ENCODE data around the gene FEN1.

The FEN1 gene, protein sequence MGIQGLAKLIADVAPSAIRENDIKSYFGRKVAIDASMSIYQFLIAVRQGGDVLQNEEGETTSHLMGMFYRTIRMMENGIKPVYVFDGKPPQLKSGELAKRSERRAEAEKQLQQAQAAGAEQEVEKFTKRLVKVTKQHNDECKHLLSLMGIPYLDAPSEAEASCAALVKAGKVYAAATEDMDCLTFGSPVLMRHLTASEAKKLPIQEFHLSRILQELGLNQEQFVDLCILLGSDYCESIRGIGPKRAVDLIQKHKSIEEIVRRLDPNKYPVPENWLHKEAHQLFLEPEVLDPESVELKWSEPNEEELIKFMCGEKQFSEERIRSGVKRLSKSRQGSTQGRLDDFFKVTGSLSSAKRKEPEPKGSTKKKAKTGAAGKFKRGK

DNA sequence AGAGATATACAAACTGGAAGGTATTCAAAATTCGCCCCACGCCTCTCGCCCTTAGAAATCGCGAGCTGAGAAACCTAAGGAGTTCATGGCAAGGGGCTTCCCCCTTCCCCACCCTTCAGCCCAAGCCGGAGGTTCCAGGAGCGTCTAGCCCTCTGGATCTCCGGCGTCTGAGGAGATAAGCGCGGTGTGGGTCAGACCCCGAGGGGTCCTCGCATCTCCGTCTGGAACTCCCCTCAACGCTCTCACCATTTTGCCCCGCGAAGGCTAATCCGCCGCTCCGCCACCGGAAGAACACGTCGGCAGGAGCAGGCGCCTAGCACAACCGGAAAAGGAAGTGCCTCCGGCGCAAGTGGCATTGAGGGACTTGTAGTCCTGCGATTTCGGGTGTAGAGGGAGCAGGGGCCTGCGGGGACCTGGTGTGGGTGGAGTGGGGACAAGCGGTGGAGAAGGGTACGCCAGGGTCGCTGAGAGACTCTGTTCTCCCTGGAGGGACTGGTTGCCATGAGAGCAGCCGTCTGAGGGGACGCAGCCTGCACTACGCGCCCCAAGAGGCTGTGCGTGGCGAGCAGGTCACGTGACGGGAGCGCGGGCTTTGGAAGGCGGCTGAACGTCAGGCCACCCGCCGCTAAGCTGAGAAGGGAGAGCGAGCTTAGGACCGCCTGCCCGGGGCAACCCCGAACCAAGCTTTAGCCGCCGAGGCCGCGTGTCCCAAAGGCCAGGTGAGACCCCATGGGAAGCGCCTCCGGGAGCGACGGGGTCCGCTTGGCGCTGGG lies at the start of gene FEN1, which contains the start of gene TMEM258:
TSS of gene FEN1 (plus strand) at position 602 of the 773 bp plus-strand sequence. CDS start 2,451 bp downstream, outside the sequence.
TSS of gene TMEM258 (minus strand) at position 290 of the 773 bp plus-strand sequence. CDS start at position 249, 41 bp downstream.
- H3K4me3 Mint-ChIP-seq, result peak within 1 kb of the TSS; percentile 89 to 92
- ATAC-seq, result peak; percentile 93
- peaks cover 74% of the 10 kb centered on the region for H3K4me1 Mint-ChIP-seq
- DNase-seq, result peak; percentile 88 to 89
- H3K27ac Mint-ChIP-seq, result peak within 1 kb of the TSS; percentile 98 to 100
- H3K9me3 Mint-ChIP-seq, result no peaks in the 10 kb centered on the region
- no peaks in the 10 kb centered on the region for H3K27me3 Mint-ChIP-seq

DNA sequence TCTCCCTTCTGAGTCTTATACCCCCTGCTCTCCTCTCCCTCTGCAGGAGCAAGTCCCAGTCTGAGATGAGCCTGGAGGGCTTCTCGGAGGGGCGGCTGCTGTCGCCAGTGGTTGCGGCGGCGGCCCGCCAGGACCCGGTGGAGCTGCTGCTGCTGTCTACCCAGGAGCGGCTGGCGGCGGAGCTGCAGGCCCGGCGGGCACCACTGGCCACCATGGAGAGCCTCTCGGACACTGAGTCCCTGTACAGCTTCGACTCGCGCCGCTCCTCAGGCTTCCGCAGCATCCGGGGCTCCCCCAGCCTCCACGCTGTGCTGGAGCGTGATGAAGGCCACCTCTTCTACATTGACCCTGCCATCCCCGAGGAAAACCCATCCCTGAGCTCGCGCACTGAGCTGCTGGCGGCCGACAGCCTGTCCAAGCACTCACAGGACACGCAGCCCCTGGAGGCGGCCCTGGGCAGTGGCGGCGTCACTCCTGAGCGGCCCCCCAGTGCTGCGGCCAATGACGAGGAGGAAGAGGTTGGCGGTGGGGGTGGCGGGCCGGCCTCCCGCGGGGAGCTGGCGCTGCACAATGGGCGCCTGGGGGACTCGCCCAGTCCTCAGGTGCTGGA lies 49.1 kb upstream of the FEN1 start:
- Mint-ChIP-seq H3K9me3 (no peaks in the 10 kb centered on the region), H3K4me1 (no peaks in the 10 kb centered on the region), H3K4me3 (no peak overlapping the region), H3K27me3 (peaks cover 4% of the 10 kb centered on the region), H3K27ac (peak overlapping the region in 1 of 2 donors; percentile 52)
- ATAC-seq (no peak), DNase-seq (no peak)

DNA sequence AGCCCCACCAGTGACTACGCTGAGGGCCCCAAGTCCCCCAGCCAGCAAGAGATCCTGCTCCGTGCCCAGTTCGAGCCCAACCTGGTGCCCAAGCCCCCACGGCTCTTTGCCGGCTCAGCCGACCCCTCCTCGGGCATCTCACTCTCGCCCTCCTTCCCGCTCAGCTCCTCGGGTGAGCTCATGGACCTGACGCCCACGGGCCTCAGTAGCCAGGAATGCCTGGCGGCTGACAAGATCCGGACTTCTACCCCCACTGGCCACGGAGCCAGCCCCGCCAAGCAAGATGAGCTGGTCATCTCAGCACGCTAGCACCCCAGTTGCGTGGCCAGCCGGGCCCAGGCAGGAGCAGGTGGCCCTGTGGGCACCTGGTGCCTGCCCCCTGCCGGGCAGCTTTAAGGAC lies 48.5 kb upstream of the FEN1 start:
- Mint-ChIP-seq H3K9me3 (no peaks in the 10 kb centered on the region), H3K4me3 (no peak overlapping the region), H3K27me3 (peaks cover 10% of the 10 kb centered on the region), H3K4me1 (peaks cover 1% of the 10 kb centered on the region), H3K27ac (no peak overlapping the region)
- no peak for DNase-seq
- no peak for ATAC-seq

DNA sequence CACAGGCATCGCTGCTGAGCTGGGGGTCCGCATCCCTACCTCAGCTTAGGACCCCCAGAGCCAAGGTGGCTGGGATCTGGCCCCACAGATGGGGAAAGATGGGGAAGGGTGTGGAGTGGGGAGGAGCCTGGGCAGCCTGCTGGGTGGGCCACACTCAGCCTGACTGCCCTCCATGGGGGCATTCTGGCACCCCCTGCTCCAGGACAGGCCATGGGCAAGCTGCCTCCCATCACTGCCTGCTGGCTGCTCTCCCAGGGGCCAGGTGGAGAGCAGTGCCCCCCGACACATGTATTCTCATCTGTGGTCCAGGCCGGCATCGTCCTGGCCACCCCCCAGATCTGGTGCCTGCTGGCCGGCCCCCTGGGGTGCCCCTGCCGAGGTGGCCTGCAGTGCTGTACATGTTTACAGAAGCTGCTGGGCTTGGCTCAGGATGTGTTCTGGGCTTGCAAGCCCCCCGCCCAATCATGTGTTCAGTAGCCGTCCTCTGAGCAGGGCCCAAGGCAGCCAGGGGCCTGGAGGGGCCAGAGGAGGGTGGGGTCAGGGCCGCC lies 48.0 kb upstream of the FEN1 start:
- Mint-ChIP-seq H3K27me3 (peaks cover 15% of the 10 kb centered on the region), H3K9me3 (no peaks in the 10 kb centered on the region), H3K27ac (no peak overlapping the region), H3K4me3 (no peak overlapping the region), H3K4me1 (peaks cover 6% of the 10 kb centered on the region)
- ATAC-seq (no peak), DNase-seq (no peak)

DNA sequence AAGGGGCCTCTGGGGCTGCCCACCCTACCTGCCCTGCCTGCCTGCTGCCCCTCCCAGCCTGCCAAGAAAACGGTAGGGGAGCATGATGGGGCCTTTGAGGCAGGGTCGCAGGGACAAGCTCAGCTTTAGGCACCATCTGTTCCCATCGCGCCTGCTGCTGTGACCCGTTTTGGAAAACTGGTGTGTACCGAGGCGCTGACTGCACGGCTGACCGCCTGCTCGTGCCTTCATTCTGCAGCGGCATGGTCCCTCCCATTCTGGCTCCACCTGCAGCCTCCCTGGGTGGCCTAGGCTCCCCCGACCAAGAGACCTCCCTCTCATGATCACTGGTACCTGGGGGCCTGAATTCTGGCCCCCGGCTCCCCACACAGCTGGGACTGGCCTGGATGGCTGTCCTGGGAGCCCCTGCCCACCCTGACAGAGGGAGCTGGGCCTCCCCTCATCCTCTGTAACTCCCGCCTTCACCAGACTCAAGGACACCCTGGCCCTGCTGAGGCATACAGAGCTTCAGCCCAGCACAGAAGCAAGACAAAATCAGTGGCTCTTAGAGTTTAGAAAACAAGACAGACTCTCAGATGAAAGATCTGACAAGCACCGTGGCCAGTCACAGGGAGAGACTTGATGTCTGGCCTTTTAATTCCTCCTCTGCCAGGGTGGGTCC lies 46.8 kb upstream of the FEN1 start:
- H3K4me3 Mint-ChIP-seq, result no peak overlapping the region
- H3K9me3 Mint-ChIP-seq, result no peaks in the 10 kb centered on the region
- DNase-seq (no peak), ATAC-seq (no peak)
- H3K27ac Mint-ChIP-seq, result no peak overlapping the region
- H3K27me3 Mint-ChIP-seq, result peaks cover 26% of the 10 kb centered on the region
- H3K4me1 Mint-ChIP-seq, result peaks cover 6% of the 10 kb centered on the region

DNA sequence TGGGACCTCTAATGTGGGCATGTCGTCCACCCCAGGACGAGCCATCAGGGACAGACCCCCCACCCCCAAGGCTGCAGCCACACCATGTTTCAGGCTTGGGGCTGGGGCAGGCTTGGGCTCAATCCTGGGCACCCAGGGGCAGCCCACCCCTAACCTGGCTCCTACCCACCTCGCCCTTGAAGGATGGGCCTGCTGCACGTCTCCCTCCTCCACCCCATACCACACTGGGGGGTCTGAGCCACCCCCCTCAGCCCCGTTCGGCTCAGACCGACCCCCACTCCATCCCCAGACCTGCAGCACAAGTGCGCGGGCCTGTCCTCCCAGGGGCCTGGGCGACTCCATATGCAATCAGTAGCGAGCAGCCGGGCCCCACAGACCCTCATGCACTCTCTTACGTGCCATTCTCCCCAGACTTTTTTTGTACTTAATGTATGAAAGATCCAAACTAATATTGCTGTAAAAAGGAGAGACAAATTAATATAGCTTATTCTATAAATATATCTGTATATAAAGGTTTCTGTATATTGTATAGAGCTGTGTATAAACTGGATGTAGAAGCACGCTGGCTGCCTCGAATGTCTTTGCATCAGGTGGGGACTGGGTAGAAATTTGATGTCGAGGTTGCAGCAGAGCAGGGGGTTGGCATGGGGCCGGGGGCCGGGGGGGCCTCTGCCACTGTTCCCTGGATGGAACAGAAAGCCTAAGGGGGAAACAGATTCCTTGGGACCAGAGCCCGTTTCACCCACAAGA lies 46.1 kb upstream of the FEN1 start:
- no peaks in the 10 kb centered on the region for H3K9me3 Mint-ChIP-seq
- DNase-seq, result no peak
- peaks cover 6% of the 10 kb centered on the region for H3K4me1 Mint-ChIP-seq
- no peak overlapping the region for H3K4me3 Mint-ChIP-seq
- H3K27ac Mint-ChIP-seq, result peak overlapping the region; percentile 2 to 4
- ATAC-seq, result peak; percentile 21
- H3K27me3 Mint-ChIP-seq, result peaks cover 34% of the 10 kb centered on the region

DNA sequence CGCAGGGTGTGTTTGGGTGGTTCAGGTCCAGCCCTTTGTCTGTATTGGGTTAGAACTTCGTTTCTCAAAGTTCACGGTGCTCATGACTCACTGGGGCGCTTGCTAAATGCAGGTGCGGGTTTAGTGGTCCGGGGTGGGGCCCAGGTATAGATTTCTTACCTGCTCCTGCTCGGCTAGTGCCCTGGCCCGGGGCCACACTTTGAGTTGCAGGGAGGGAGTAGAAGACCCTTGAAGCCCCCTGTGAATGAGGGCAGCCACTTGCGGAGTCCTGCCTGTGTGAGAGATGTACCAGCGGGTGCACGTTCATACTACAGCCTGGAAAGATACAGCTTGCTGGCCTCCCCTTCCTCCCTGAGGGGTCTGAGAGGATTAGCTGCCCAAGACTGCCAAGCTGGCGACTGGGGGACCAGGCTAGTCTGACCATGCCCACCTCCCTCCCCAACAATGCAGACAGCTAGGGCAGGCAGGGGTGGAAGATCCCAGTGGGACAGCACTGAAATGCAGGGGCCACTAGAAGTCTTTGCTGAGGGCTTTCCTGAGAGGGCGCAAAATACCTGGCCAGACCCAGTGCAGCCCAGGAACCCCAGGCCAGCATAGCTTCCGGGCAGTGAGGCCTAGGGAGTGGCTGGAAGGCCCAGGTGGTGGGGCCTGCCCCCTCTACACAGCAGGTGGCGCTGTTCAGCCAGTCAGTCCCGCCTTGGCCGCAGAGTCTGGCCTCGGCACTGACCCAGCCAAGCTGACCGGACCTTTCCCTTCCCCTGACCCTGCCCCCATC lies 45.3 kb upstream of the FEN1 start:
- H3K27ac Mint-ChIP-seq, result no peak overlapping the region

DNA sequence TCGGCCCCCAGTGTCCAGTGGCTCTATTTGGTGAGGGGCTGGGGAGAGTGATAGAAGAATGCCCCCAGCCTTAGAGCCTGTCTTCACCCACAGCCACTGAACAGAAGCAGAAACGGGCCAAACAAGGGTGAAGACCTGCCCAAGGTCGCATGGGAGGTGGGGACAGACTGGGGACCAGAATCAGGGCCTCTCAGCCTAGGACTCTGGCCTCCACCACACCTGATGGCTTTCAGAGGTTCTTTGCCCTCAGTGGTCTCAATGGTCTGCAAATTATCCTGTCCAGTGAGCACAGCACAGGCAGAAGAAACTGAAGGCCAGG lies 44.8 kb upstream of the FEN1 start:
- Mint-ChIP-seq H3K27me3 (peaks cover 39% of the 10 kb centered on the region), H3K9me3 (no peaks in the 10 kb centered on the region), H3K4me1 (peaks cover 9% of the 10 kb centered on the region), H3K27ac (no peak overlapping the region), H3K4me3 (no peak overlapping the region)
- DNase-seq, result no peak
- no peak for ATAC-seq

More for the DNA sequence above, 45.3 kb upstream of the FEN1 start:
- ATAC-seq (peak; percentile 49), DNase-seq (peak; percentile 41 to 47)
- Mint-ChIP-seq H3K4me3 (no peak overlapping the region), H3K9me3 (no peaks in the 10 kb centered on the region), H3K4me1 (peaks cover 6% of the 10 kb centered on the region), H3K27me3 (peaks cover 36% of the 10 kb centered on the region)

DNA sequence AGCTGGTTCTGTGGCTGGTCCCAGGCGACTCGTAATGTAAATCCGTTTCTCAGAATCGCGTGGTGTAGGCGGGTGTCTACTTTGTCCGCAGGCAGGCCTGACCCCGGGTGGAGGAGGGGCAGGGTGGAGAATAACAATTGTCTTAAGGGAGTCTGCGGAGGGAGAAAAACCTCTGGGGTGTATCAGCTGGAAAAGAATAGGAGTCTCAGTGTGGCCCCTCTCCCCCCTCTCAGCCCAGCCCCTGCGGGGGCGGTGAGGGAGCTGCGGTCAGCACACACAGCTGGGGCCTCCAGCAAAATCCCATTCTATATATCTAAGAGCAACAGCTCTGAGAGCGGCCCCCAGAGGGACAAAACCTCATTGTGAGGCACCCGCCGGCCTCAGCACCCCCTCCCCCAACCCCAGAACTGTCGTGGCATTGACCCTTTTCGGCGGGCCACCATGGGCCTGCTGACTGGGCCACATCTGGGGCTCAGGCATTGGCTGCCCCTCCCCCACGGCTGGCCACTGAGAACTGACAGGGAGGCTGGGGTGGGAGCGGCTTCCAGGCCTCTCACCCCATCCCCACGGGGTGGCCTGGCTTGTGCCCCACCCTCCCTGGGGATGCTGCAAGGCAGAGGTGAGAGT lies 43.0 kb upstream of the FEN1 start:
- no peak overlapping the region for H3K4me3 Mint-ChIP-seq
- no peaks in the 10 kb centered on the region for H3K9me3 Mint-ChIP-seq
- H3K27me3 Mint-ChIP-seq, result peaks cover 51% of the 10 kb centered on the region
- ATAC-seq, result no peak
- no peak for DNase-seq
- peaks cover 24% of the 10 kb centered on the region for H3K4me1 Mint-ChIP-seq
- H3K27ac Mint-ChIP-seq, result no peak overlapping the region

DNA sequence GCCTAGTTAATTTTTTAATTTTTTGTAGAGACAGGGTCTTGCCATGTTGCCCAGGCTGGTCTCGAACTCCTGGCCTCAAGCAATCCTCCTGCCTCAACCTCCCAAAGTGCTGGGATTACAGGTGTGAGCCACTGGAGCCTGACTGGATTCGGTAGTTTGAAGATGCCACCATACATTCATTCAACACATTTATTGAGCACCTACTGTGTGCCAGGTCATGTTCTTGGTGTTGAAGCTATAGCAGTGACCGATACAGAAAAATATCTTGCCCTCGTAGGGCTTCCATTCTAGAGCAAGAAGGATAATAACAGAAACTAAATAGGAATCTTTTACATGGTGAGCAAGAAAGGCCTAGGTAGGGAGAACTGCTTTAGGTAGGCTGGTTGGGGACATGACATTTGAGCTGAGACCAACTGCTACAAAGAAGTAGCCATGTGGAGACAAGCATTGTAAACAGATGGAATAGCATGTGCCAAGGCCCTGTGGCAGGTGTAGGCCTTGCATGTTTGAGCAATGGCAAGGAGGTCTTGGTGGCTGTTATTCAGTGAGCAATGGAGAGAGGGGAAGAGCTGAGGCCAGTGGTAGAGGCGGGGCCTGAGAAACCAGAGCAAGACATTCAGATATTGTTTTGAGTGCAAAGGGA lies 42.0 kb upstream of the FEN1 start:
- peaks cover 29% of the 10 kb centered on the region for H3K4me1 Mint-ChIP-seq
- no peak overlapping the region for H3K27ac Mint-ChIP-seq
- no peaks in the 10 kb centered on the region for H3K9me3 Mint-ChIP-seq
- ATAC-seq (no peak), DNase-seq (no peak)
- H3K4me3 Mint-ChIP-seq, result no peak overlapping the region
- H3K27me3 Mint-ChIP-seq, result peaks cover 51% of the 10 kb centered on the region

DNA sequence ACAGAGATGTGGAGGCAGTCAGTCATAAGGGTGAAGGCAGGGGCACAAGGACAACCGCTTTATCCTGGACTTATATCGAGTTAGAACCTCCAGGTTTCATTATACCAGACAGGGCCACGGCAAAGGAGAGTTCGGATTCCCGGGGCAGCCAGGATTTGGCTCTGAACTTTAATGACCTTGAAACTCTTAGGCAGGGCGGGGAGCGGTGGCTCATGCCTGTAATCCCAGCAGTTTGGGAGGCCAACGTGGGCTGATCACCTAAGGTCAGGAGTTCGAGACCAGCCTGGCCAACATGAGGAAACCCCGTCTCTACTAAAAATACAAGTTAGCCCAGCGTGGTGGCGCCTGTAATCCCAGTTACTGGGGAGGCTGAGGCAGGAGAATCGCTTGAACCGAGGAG lies 41.3 kb upstream of the FEN1 start:
- ATAC-seq, result no peak
- peaks cover 35% of the 10 kb centered on the region for H3K4me1 Mint-ChIP-seq
- DNase-seq, result no peak
- H3K4me3 Mint-ChIP-seq, result no peak overlapping the region
- peaks cover 51% of the 10 kb centered on the region for H3K27me3 Mint-ChIP-seq
- no peaks in the 10 kb centered on the region for H3K9me3 Mint-ChIP-seq
- H3K27ac Mint-ChIP-seq, result no peak overlapping the region

DNA sequence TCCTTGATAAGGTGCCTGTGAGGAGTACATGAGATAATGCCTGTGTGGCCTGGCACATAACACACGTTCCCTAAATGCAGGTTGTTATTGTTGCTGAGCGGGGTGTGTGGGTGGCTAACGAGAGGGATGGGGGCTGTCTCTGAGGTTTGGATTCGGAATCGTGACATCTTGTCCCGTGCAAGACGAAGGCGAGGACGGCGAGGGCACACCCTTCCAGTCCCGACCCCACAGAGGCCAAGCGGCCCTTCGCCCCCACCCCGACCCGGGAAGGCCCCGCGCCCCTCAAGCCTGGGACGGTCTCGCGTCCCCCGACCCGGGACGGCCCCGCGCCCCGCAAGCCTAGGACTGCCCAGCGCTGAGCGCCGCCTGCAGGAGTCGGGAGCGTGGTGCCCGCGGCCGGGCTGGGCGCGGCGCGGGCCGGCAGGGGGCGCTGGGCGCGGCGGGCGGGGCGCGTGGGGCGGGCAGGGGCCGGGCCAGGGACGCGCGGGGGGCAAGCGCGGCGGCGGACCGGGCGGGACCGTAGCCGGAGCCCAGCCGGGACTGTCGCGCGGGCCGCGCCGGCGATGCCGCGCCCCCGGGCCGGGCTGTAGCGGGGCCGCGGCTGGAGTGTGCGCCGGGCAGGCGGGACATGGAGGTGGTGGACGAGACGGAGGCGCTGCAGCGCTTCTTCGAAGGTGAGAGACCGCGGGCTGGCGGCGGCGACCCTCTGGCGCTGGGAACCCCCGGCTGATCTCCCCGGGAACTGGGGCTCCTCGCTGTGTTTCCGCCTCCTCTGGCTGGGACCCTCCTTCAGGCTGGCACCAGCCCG lies 40.4 kb upstream of the FEN1 start, which contains the start of gene MYRF:
TSS of gene MYRF (plus strand) at position 520 of the 808 bp plus-strand sequence. CDS start at position 629, 109 bp downstream.
- Mint-ChIP-seq H3K4me1 (peaks cover 44% of the 10 kb centered on the region), H3K4me3 (peak within 1 kb of the TSS; percentile 71 to 87), H3K27ac (no peak within 1 kb of the TSS), H3K9me3 (no peaks in the 10 kb centered on the region), H3K27me3 (peaks cover 51% of the 10 kb centered on the region)
- ATAC-seq, result peak; percentile 74
- peak; percentile 50 to 70 for DNase-seq
